Measurements from ENCODE around the gene SMTNL2.

The SMTNL2 gene

GRCh38 chr17:4540224-4540651 lies 44.1 kb upstream of the SMTNL2 start:
- Histone ChIP-seq H3K9ac (ENCODE audit: low read length) (no peak overlapping the region), H3K4me2 (ENCODE audit: low read depth, low read length) (no peak overlapping the region), H3K9me2 (replicated peaks; ENCODE audit: insufficient read depth, low read length) (no peaks in the 10 kb centered on the region), H3K27me3 (replicated peaks; ENCODE audit: insufficient read depth, low read length) (no peaks in the 10 kb centered on the region), H3K36me3 (replicated peaks; ENCODE audit: insufficient read depth, low read length) (peaks cover 3% of the 10 kb centered on the region; the same call in 1 of the 2 replicates), H3K27ac (ENCODE audit: low read length) (no peak overlapping the region), H2AFZ (ENCODE audit: low read length) (no peak overlapping the region), H4K20me1 (ENCODE audit: insufficient read depth, low read length) (no peaks in the 10 kb centered on the region), H3K79me2 (ENCODE audit: low read length) (no peaks in the 10 kb centered on the region), H3K9me3 (replicated peaks; ENCODE audit: insufficient read depth, low read length) (no peaks in the 10 kb centered on the region), H3F3A (ENCODE audit: insufficient read depth, low read length) (no peaks in the 10 kb centered on the region; the same call in 1 of the 2 replicates), H3K4me1 (ENCODE audit: low read length) (no peaks in the 10 kb centered on the region), H3K4me3 (ENCODE audit: low read length) (no peak overlapping the region)
- no peak for DNase-seq
- TF ChIP-seq EZH2 (optimal IDR thresholded peaks at IDR 0.05; ENCODE audit: low read depth, low read length), result no peak
- no peak for TF ChIP-seq EZH2phosphoT487 (IDR thresholded peaks at IDR 0.05; ENCODE audit: low read length)
- TF ChIP-seq CTCF (IDR thresholded peaks at IDR 0.05; ENCODE audit: low read length), result no peak

- no peaks in the 10 kb centered on the region; the same call in 1 of the 2 replicates for H3F3A ChIP-seq (ENCODE audit: insufficient read depth, low read length)
These were observed 43.5 kb upstream of the SMTNL2 start for GRCh38 chr17:4540687-4541327.

GRCh38 chr17:4541328-4542002 lies 42.9 kb upstream of the SMTNL2 start:
- H3K27ac ChIP-seq (ENCODE audit: low read length), result no peak overlapping the region

More at GRCh38 chr17:4540687-4541327, 43.5 kb upstream of the SMTNL2 start:
- no peaks in the 10 kb centered on the region for H3K9me2 ChIP-seq (replicated peaks; ENCODE audit: insufficient read depth, low read length)
- H3K4me2 ChIP-seq (ENCODE audit: low read depth, low read length), result no peak overlapping the region
- H3K4me1 ChIP-seq (ENCODE audit: low read length), result no peaks in the 10 kb centered on the region
- H3K4me3 ChIP-seq (ENCODE audit: low read length), result no peak overlapping the region
- H3K9me3 ChIP-seq (replicated peaks; ENCODE audit: insufficient read depth, low read length), result no peaks in the 10 kb centered on the region
- no peaks in the 10 kb centered on the region for H3K79me2 ChIP-seq (ENCODE audit: low read length)
- H2AFZ ChIP-seq (ENCODE audit: low read length), result no peak overlapping the region
- DNase-seq, result no peak
- no peak overlapping the region for H3K27ac ChIP-seq (ENCODE audit: low read length)
- no peaks in the 10 kb centered on the region for H4K20me1 ChIP-seq (ENCODE audit: insufficient read depth, low read length)
- no peak overlapping the region for H3K9ac ChIP-seq (ENCODE audit: low read length)
- peaks cover 3% of the 10 kb centered on the region; the same call in 1 of the 2 replicates for H3K36me3 ChIP-seq (replicated peaks; ENCODE audit: insufficient read depth, low read length)
- H3K27me3 ChIP-seq (replicated peaks; ENCODE audit: insufficient read depth, low read length), result no peaks in the 10 kb centered on the region
- TF ChIP-seq EZH2phosphoT487 (IDR thresholded peaks at IDR 0.05; ENCODE audit: low read length) (no peak), CTCF (IDR thresholded peaks at IDR 0.05; ENCODE audit: low read length) (no peak), EZH2 (optimal IDR thresholded peaks at IDR 0.05; ENCODE audit: low read depth, low read length) (no peak)

More at GRCh38 chr17:4541328-4542002, 42.9 kb upstream of the SMTNL2 start:
- no peak overlapping the region for H2AFZ ChIP-seq (ENCODE audit: low read length)
- H3K9ac ChIP-seq (ENCODE audit: low read length), result no peak overlapping the region
- peaks cover 3% of the 10 kb centered on the region; the same call in 1 of the 2 replicates for H3K36me3 ChIP-seq (replicated peaks; ENCODE audit: insufficient read depth, low read length)
- no peaks in the 10 kb centered on the region for H3K4me1 ChIP-seq (ENCODE audit: low read length)
- no peaks in the 10 kb centered on the region for H4K20me1 ChIP-seq (ENCODE audit: insufficient read depth, low read length)
- H3K27me3 ChIP-seq (replicated peaks; ENCODE audit: insufficient read depth, low read length), result no peaks in the 10 kb centered on the region
- DNase-seq, result no peak
- no peak overlapping the region for H3K4me3 ChIP-seq (ENCODE audit: low read length)
- TF ChIP-seq EZH2phosphoT487 (IDR thresholded peaks at IDR 0.05; ENCODE audit: low read length), result no peak
- H3K79me2 ChIP-seq (ENCODE audit: low read length), result no peaks in the 10 kb centered on the region
- no peaks in the 10 kb centered on the region for H3K9me3 ChIP-seq (replicated peaks; ENCODE audit: insufficient read depth, low read length)
- no peaks in the 10 kb centered on the region; the same call in 1 of the 2 replicates for H3F3A ChIP-seq (ENCODE audit: insufficient read depth, low read length)
- no peaks in the 10 kb centered on the region for H3K9me2 ChIP-seq (replicated peaks; ENCODE audit: insufficient read depth, low read length)
- no peak overlapping the region for H3K4me2 ChIP-seq (ENCODE audit: low read depth, low read length)

Measured in MM.1S (cell line).